SU-DHL-6 (cell line): ENCODE measurements around the gene SLC16A7.

Source experiments
- EZH2phosphoT487 ChIP-seq: fragments of 200-600 bp; sonication (generic), shearing (Covaris generic); conservative IDR thresholded peaks from 2 replicates; pipeline ENCODE4 v1.6.1; 2018; ENCODE audit warnings: mild to moderate bottlenecking, antibody characterized with exemption, low read length, moderate library complexity, mixed read lengths
- TF ChIP-seq, protein P1 (sequence below): fragments of 200-600 bp; sonication (generic); IDR thresholded peaks from one replicate; pipeline ENCODE4 v1.5.1; 2017; ENCODE audit warnings: antibody characterized with exemption, mild to moderate bottlenecking, low read length, moderate library complexity; ENCODE audit not compliant: insufficient read depth, poor library complexity, severe bottlenecking

DNA sequence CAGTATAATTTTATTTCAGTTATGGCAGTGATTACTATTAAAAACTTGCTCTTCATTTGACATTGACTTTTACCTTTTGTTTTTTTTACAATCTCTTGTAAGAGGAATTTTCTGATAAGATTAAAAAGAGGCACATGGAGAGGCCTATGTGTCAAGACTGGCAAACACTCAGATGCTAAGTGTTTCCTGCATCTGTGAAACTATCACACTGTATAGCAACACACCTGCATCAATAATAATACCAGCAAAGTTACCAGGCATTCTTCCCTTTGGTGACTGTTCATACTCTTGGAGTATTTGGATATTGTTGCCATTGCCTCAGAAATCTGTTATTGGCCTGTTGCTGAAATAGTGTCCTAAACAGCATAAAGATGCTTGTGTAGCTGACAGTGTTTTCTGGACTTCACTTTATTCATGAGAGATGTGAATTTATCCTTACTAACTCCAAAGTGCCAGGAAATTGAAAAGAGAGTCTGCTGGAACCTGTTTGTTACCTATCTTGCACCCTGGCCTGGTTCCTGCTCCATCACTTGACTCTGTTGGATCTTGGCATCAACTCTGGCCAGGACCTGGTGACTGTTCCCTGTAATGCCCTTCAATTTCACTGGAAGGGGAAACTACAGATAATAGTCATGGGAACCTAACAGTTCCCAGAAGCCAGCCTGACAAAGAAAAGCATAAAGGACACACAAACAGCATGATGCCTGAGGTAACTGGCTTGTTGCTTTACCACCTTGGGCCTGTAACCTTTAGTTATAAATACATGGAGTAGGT, 19.8 kb downstream of the SLC16A7 start:
- TF ChIP-seq EZH2phosphoT487 = no peak
- TF ChIP-seq, protein P1, sequence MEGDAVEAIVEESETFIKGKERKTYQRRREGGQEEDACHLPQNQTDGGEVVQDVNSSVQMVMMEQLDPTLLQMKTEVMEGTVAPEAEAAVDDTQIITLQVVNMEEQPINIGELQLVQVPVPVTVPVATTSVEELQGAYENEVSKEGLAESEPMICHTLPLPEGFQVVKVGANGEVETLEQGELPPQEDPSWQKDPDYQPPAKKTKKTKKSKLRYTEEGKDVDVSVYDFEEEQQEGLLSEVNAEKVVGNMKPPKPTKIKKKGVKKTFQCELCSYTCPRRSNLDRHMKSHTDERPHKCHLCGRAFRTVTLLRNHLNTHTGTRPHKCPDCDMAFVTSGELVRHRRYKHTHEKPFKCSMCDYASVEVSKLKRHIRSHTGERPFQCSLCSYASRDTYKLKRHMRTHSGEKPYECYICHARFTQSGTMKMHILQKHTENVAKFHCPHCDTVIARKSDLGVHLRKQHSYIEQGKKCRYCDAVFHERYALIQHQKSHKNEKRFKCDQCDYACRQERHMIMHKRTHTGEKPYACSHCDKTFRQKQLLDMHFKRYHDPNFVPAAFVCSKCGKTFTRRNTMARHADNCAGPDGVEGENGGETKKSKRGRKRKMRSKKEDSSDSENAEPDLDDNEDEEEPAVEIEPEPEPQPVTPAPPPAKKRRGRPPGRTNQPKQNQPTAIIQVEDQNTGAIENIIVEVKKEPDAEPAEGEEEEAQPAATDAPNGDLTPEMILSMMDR = no peak
